GM23338 (cell line): ENCODE measurements around the gene KIF1A. TPM values are rescaled to one million over a fixed set of nuclear protein-coding genes. Genes with fewer than 3 reads are reported as not detected.
A peak's percentile ranks its signal among the peaks of the same experiment; 100 is the strongest.

Source experiments
- ATAC-seq: fragments of 200-7000 bp; cut with Tn5 transposase; 3 replicates; pipeline ENCODE4 v1.9.1; 2020
- DNase-seq: peaks from one replicate; pipeline ENCODE4 v3.0.0-alpha.2; 2015; ENCODE audit warnings: low spot score
- H2AFZ ChIP-seq: fragments of 200-600 bp; sonication (generic); 2 replicates; pipeline ENCODE4 v1.8.0; 2016; ENCODE audit warnings: antibody characterized with exemption, mild to moderate bottlenecking, moderate library complexity
- H3F3A ChIP-seq: fragments of 200-600 bp; sonication (generic); replicated peaks from 2 replicates; pipeline ENCODE4 v1.8.0; 2017; ENCODE audit warnings: antibody characterized with exemption, mixed run types, low read depth
- H3K27ac ChIP-seq: fragments of 200-600 bp; sonication (generic); 2 replicates; pipeline ENCODE4 v1.6.1; 2016; ENCODE audit warnings: low read depth
- H3K27me3 ChIP-seq: fragments of 200-600 bp; sonication (generic); 2 replicates; pipeline ENCODE4 v1.8.0; 2016; ENCODE audit warnings: mild to moderate bottlenecking, mixed run types, moderate library complexity; ENCODE audit not compliant: insufficient read depth
- H3K36me3 ChIP-seq: fragments of 200-600 bp; sonication (generic); 2 replicates; pipeline ENCODE4 v1.8.0; 2016; ENCODE audit warnings: mild to moderate bottlenecking; ENCODE audit not compliant: insufficient read depth
- H3K4me1 ChIP-seq: fragments of 200-600 bp; sonication (generic); 2 replicates; pipeline ENCODE4 v1.8.0; 2016; ENCODE audit warnings: mild to moderate bottlenecking, moderate library complexity; ENCODE audit not compliant: insufficient read depth
- H3K4me2 ChIP-seq: fragments of 200-600 bp; sonication (generic); 2 replicates; pipeline ENCODE4 v1.7.1; 2017; ENCODE audit warnings: mixed run types
- H3K4me3 ChIP-seq: fragments of 200-600 bp; sonication (generic); 2 replicates; pipeline ENCODE4 v1.6.1; 2016; ENCODE audit warnings: mixed run types
- H3K79me2 ChIP-seq: fragments of 200-600 bp; sonication (generic); replicated peaks from 2 replicates; pipeline ENCODE4 v1.8.0; 2017; ENCODE audit warnings: mild to moderate bottlenecking; ENCODE audit not compliant: insufficient read depth
- H3K9me2 ChIP-seq: fragments of 200-600 bp; sonication (generic); 2 replicates; pipeline ENCODE4 v1.8.0; 2017; ENCODE audit not compliant: insufficient read depth
- H4K20me1 ChIP-seq: fragments of 200-600 bp; sonication (generic); replicated peaks from 2 replicates; pipeline ENCODE4 v1.8.0; 2017; ENCODE audit warnings: mild to moderate bottlenecking; ENCODE audit not compliant: insufficient read depth
- H3K27ac Mint-ChIP-seq: 2 replicates; pipeline ENCODE4 v1.8.0; 2020; ENCODE audit warnings: inconsistent platforms, mild to moderate bottlenecking, moderate library complexity, mixed read lengths
- H3K27me3 Mint-ChIP-seq: 3 replicates; pipeline ENCODE4 v1.8.0; 2022; ENCODE audit warnings: low read depth, mild to moderate bottlenecking, moderate library complexity, mixed read lengths, inconsistent platforms; ENCODE audit not compliant: insufficient read depth, poor library complexity
- H3K36me3 Mint-ChIP-seq: 3 replicates; pipeline ENCODE4 v1.8.0; 2021; ENCODE audit warnings: low read depth, mild to moderate bottlenecking, inconsistent platforms, moderate library complexity, mixed read lengths
- H3K4me1 Mint-ChIP-seq: 3 replicates; pipeline ENCODE4 v1.8.0; 2020; ENCODE audit warnings: mild to moderate bottlenecking, inconsistent platforms, mixed read lengths
- H3K4me3 Mint-ChIP-seq: 3 replicates; pipeline ENCODE4 v1.8.0; 2021; ENCODE audit warnings: moderate library complexity, mild to moderate bottlenecking, inconsistent platforms, mixed read lengths
- H3K9me3 Mint-ChIP-seq: 3 replicates; pipeline ENCODE4 v1.8.0; 2020; ENCODE audit warnings: moderate library complexity, mild to moderate bottlenecking, inconsistent platforms, mixed read lengths
- CREB1 ChIP-seq: fragments of 250-450 bp; sonication (Bioruptor Pico); IDR thresholded peaks from 2 replicates; pipeline ENCODE4 v1.5.0; 2020; ENCODE audit warnings: low read depth, mild to moderate bottlenecking, moderate library complexity
- CTCF ChIP-seq, 2 experiments: fragments of 200-600 bp in 1 of 2; sonication (generic) in 1 of 2; conservative IDR thresholded peaks; 2 replicates each; pipeline versions ENCODE4 v1.5.1 to v1.6.1; 2016 to 2017; ENCODE audit warnings: antibody characterized with exemption in 2 of 2, low read depth in 2 of 2, mild to moderate bottlenecking in 2 of 2, moderate library complexity in 1 of 2
- EZH2 ChIP-seq: fragments of 200-600 bp; sonication (generic); IDR thresholded peaks from one replicate; pipeline ENCODE4 v1.8.0; 2017; ENCODE audit warnings: antibody characterized with exemption, mild to moderate bottlenecking, low read depth; ENCODE audit not compliant: unreplicated experiment
- EZH2phosphoT487 ChIP-seq: fragments of 200-600 bp; sonication (generic); IDR thresholded peaks from one replicate; pipeline ENCODE4 v1.8.1; 2018; ENCODE audit warnings: antibody characterized with exemption; ENCODE audit not compliant: unreplicated experiment
- NANOG ChIP-seq: IDR thresholded peaks from 2 replicates; pipeline ENCODE4 v1.6.1; 2016; ENCODE audit warnings: antibody characterized with exemption, borderline replicate concordance
- POLR2AphosphoS5 ChIP-seq: IDR thresholded peaks from 2 replicates; pipeline ENCODE4 v1.6.1; 2016; ENCODE audit warnings: antibody characterized with exemption, low read depth
- REST ChIP-seq: IDR thresholded peaks from one replicate; pipeline ENCODE4 v1.6.1; 2018; ENCODE audit warnings: antibody characterized with exemption; ENCODE audit not compliant: unreplicated experiment
- ZNF462 ChIP-seq: fragments of 250-450 bp; sonication (Bioruptor Pico); IDR thresholded peaks from 2 replicates; pipeline ENCODE4 v1.5.0; 2020; ENCODE audit warnings: mild to moderate bottlenecking, moderate library complexity
- polyA plus RNA-seq: library from polyadenylated mRNA; unstranded; fragments of >200 nt; fragmentation: Nextera tagmentation; extraction: Ambion mirVana; gene quantifications from 2 replicates; pipeline ENCODE4 v1.2.1, GENCODE V29; 2016
- total RNA-seq: library from RNA; depleted of rRNA; stranded (reverse); fragments of >200 nt; shearing (Covaris generic); gene quantifications from 2 replicates; pipeline ENCODE4 v1.2.3, GENCODE V29; 2014

KIF1A gene
- total and polyA plus RNA-seq, 2 experiments from 2014 or later = 169 to 214 TPM

GRCh38 chr2:240704651-240705050 is 115.4 kb downstream of the KIF1A start (continued):
- TF ChIP-seq ZNF462 (CRISPR knock-in tag) = no peak
- no peak for TF ChIP-seq NANOG
- no peak for TF ChIP-seq CREB1 (CRISPR knock-in tag)

- H3K4me3 ChIP-seq = no peak overlapping the region
- no peaks in the 10 kb centered on the region for H3K79me2 ChIP-seq
- peaks cover 10% of the 10 kb centered on the region for H3K27me3 Mint-ChIP-seq
- no peaks in the 10 kb centered on the region for H3K9me2 ChIP-seq
- TF ChIP-seq CTCF (conservative IDR thresholded peaks at IDR 0.05; ENCODE audit: low read depth in 2 of 2) (no peak), NANOG (no peak), EZH2phosphoT487 (no peak), EZH2 (no peak), POLR2AphosphoS5 (no peak), REST (no peak)
- H2AFZ ChIP-seq = no peak overlapping the region
- no peaks in the 10 kb centered on the region for H3K36me3 Mint-ChIP-seq
- peaks cover 3% of the 10 kb centered on the region; the same call in 1 of the 3 replicates for H3K4me1 Mint-ChIP-seq
- ATAC-seq (no peak), DNase-seq (no peak)
- no peaks in the 10 kb centered on the region; the same call in 1 of the 2 replicates for H4K20me1 ChIP-seq
- H3K27ac ChIP-seq = no peak overlapping the region
- no peaks in the 10 kb centered on the region for H3K36me3 ChIP-seq
- no peak overlapping the region for H3K4me3 Mint-ChIP-seq
- H3K4me1 ChIP-seq = no peaks in the 10 kb centered on the region
- no peaks in the 10 kb centered on the region for H3K9me3 Mint-ChIP-seq
- H3K27me3 ChIP-seq = no peaks in the 10 kb centered on the region
- peak overlapping the region; percentile 27; the same call in 1 of the 2 replicates for H3K27ac Mint-ChIP-seq
- H3F3A ChIP-seq = no peaks in the 10 kb centered on the region
- H3K4me2 ChIP-seq = no peak overlapping the region
Measured at GRCh38 chr2:240703417-240704341, 116.3 kb downstream of the KIF1A start.
